HEK293 (cell line): ENCODE data around the gene HPCA.

Source experiments
- BCL11B ChIP-seq: fragments of 450-650 bp; formaldehyde crosslinking; IDR thresholded peaks from 2 replicates; pipeline ENCODE4 v1.5.1; 2016; ENCODE audit warnings: low read depth, missing biosample characterization, missing genetic modification characterization
- GFI1B ChIP-seq: fragments of 450-650 bp; formaldehyde crosslinking; IDR thresholded peaks from 2 replicates; pipeline ENCODE4 v1.5.1; 2016; ENCODE audit warnings: missing biosample characterization, missing genetic modification characterization
- GLIS2 ChIP-seq: fragments of 450-650 bp; formaldehyde crosslinking; IDR thresholded peaks from 2 replicates; pipeline ENCODE4 v1.5.1; 2016; ENCODE audit warnings: missing biosample characterization, missing genetic modification characterization
- IKZF3 ChIP-seq: fragments of 450-650 bp; IDR thresholded peaks from 2 replicates; pipeline ENCODE4 v1.5.0; 2018; ENCODE audit warnings: missing biosample characterization, mild to moderate bottlenecking, missing genetic modification characterization, moderate library complexity
- KLF8 ChIP-seq: fragments of 450-650 bp; formaldehyde crosslinking; IDR thresholded peaks from 2 replicates; pipeline ENCODE4 v1.5.1; 2016; ENCODE audit warnings: missing biosample characterization, missing genetic modification characterization
- MEIS1 ChIP-seq: sonication (generic); formaldehyde crosslinking; IDR thresholded peaks from 2 replicates; pipeline ENCODE4 v1.8.1; 2022; ENCODE audit warnings: missing genetic modification reagents, mild to moderate bottlenecking, borderline replicate concordance
- PRDM1 ChIP-seq: fragments of 450-650 bp; formaldehyde crosslinking; IDR thresholded peaks from 2 replicates; pipeline ENCODE4; 2016; ENCODE audit warnings: missing biosample characterization, missing genetic modification characterization
- TSHZ1 ChIP-seq: fragments of 450-650 bp; formaldehyde crosslinking; IDR thresholded peaks from 2 replicates; pipeline ENCODE4 v1.5.1; 2016; ENCODE audit warnings: missing biosample characterization, missing genetic modification characterization, borderline replicate concordance
- ZBTB11 ChIP-seq: fragments of 450-650 bp; formaldehyde crosslinking; conservative IDR thresholded peaks from 2 replicates; pipeline ENCODE4 v1.5.1; 2016; ENCODE audit warnings: low read depth, missing biosample characterization, missing genetic modification characterization
- ZBTB20 ChIP-seq: fragments of 450-650 bp; formaldehyde crosslinking; IDR thresholded peaks from 2 replicates; pipeline ENCODE4 v1.5.1; 2016; ENCODE audit warnings: missing biosample characterization, missing genetic modification characterization
- ZBTB44 ChIP-seq: fragments of 450-650 bp; IDR thresholded peaks from 2 replicates; pipeline ENCODE4 v1.5.1; 2018; ENCODE audit warnings: missing biosample characterization, mild to moderate bottlenecking, missing genetic modification characterization
- ZFP69B ChIP-seq: fragments of 450-650 bp; formaldehyde crosslinking; IDR thresholded peaks from 2 replicates; pipeline ENCODE4 v1.5.1; 2016; ENCODE audit warnings: missing biosample characterization, missing genetic modification characterization
- ZIC2 ChIP-seq: fragments of 450-650 bp; formaldehyde crosslinking; IDR thresholded peaks from 2 replicates; pipeline ENCODE4 v1.5.1; 2016; ENCODE audit warnings: missing biosample characterization, missing genetic modification characterization
- ZNF138 ChIP-seq: fragments of 450-650 bp; formaldehyde crosslinking; IDR thresholded peaks from 2 replicates; pipeline ENCODE4 v1.5.1; 2016; ENCODE audit warnings: missing biosample characterization, missing genetic modification characterization, borderline replicate concordance
- ZNF140 ChIP-seq: fragments of 450-650 bp; formaldehyde crosslinking; IDR thresholded peaks from 2 replicates; pipeline ENCODE4 v1.5.1; 2016; ENCODE audit warnings: missing biosample characterization, missing genetic modification characterization
- ZNF174 ChIP-seq: fragments of 450-650 bp; formaldehyde crosslinking; IDR thresholded peaks from 2 replicates; pipeline ENCODE4 v1.5.0; 2017; ENCODE audit warnings: missing biosample characterization, mild to moderate bottlenecking, missing genetic modification characterization
- ZNF292 ChIP-seq: fragments of 450-650 bp; formaldehyde crosslinking; IDR thresholded peaks from 2 replicates; pipeline ENCODE4 v1.5.1; 2016; ENCODE audit warnings: low read depth, missing biosample characterization, missing genetic modification characterization, borderline replicate concordance
- ZNF350 ChIP-seq: fragments of 450-650 bp; formaldehyde crosslinking; IDR thresholded peaks from 2 replicates; pipeline ENCODE4 v1.5.0; 2017; ENCODE audit warnings: missing biosample characterization, mild to moderate bottlenecking, missing genetic modification characterization
- ZNF354C ChIP-seq: fragments of 450-650 bp; formaldehyde crosslinking; IDR thresholded peaks from 2 replicates; pipeline ENCODE4 v1.5.1; 2016; ENCODE audit warnings: missing biosample characterization, missing genetic modification characterization, low read depth, borderline replicate concordance
- ZNF398 ChIP-seq: fragments of 450-650 bp; formaldehyde crosslinking; IDR thresholded peaks from 2 replicates; pipeline ENCODE4 v1.5.1; 2017; ENCODE audit warnings: missing biosample characterization, missing genetic modification characterization
- ZNF510 ChIP-seq: fragments of 450-650 bp; formaldehyde crosslinking; IDR thresholded peaks from 2 replicates; pipeline ENCODE4 v1.5.1; 2018; ENCODE audit warnings: mild to moderate bottlenecking, missing genetic modification characterization, missing biosample characterization; ENCODE audit not compliant: insufficient replicate concordance
- ZNF561 ChIP-seq: fragments of 450-650 bp; IDR thresholded peaks from 2 replicates; pipeline ENCODE4 v1.5.1; 2018; ENCODE audit warnings: missing biosample characterization, missing genetic modification characterization, borderline replicate concordance
- ZNF645 ChIP-seq: fragments of 450-650 bp; formaldehyde crosslinking; IDR thresholded peaks from 2 replicates; pipeline ENCODE4; 2016; ENCODE audit warnings: missing biosample characterization, missing genetic modification characterization
- ZSCAN18 ChIP-seq: fragments of 450-650 bp; formaldehyde crosslinking; IDR thresholded peaks from 2 replicates; pipeline ENCODE4 v1.5.1; 2016; ENCODE audit warnings: missing biosample characterization, missing genetic modification characterization
- ZXDB ChIP-seq: fragments of 450-650 bp; formaldehyde crosslinking; IDR thresholded peaks from 2 replicates; pipeline ENCODE4 v1.5.1; 2016; ENCODE audit warnings: missing biosample characterization, missing genetic modification characterization

The HPCA gene

GRCh38 chr1:32878183-32878582 lies 8.1 kb upstream of the HPCA start (continued):
- TF ChIP-seq ZSCAN18 (tag by site-specific recombination) (no peak), ZIC2 (peak; percentile 35; the same call in 1 of the 2 replicates), IKZF3 (tag by site-specific recombination) (peak; percentile 46; the same call in 1 of the 2 replicates), ZNF350 (tag by site-specific recombination) (no peak), ZNF561 (tag by site-specific recombination) (no peak), KLF8 (no peak), ZBTB11 (tag by site-specific recombination) (no peak), ZNF398 (tag by site-specific recombination) (no peak), MEIS1 (no peak), ZNF292 (tag by site-specific recombination) (no peak), ZNF645 (tag by site-specific recombination) (no peak), ZNF138 (no peak), GLIS2 (tag by site-specific recombination) (no peak), ZNF174 (no peak), ZBTB20 (tag by site-specific recombination) (no peak), TSHZ1 (no peak), ZBTB44 (peak; percentile 59; the same call in 1 of the 2 replicates), ZNF354C (no peak), ZFP69B (tag by site-specific recombination) (no peak), BCL11B (tag by site-specific recombination) (no peak), PRDM1 (tag by site-specific recombination) (no peak), ZNF510 (tag by site-specific recombination) (no peak), GFI1B (0 out of 2 replicates have a peak, but pooled peaks have one; percentile 6), ZNF140 (no peak), ZXDB (tag by site-specific recombination) (no peak)
